Muscle layer of duodenum (tissue), 2 donors: ENCODE results near the gene HTT-AS.
"Not testable (repeated sequence)": the region's sequence is repeated elsewhere in the genome, so short reads cannot be mapped to it uniquely, and the experiment has no call there.

Source experiments
- H3K27ac ChIP-seq: one replicate; pipeline ENCODE4 v1.7.0; 2013; ENCODE audit warnings: mild to moderate bottlenecking, low read length
- H3K27me3 ChIP-seq: one replicate; pipeline ENCODE4 v1.7.0; 2013; ENCODE audit warnings: low read depth, mild to moderate bottlenecking, control low read depth, low read length
- H3K36me3 ChIP-seq, 2 donors: one replicate each; pipeline ENCODE4 v1.7.0; 2013; ENCODE audit warnings: low read length in 2 of 2, control low read depth in 1 of 2, mild to moderate bottlenecking in 1 of 2; ENCODE audit not compliant: insufficient read depth in 2 of 2, control insufficient read depth in 1 of 2
- H3K4me1 ChIP-seq, 2 donors: one replicate each; pipeline ENCODE4 v1.7.0; 2013; ENCODE audit warnings: low read length in 2 of 2, mild to moderate bottlenecking in 2 of 2, control low read depth in 1 of 2, moderate library complexity in 1 of 2; ENCODE audit not compliant: insufficient read depth in 2 of 2, control insufficient read depth in 1 of 2
- H3K4me3 ChIP-seq, 2 donors: one replicate each; pipeline ENCODE4 v1.7.0; 2013; ENCODE audit warnings: low read length in 2 of 2, low read depth in 1 of 2, mild to moderate bottlenecking in 1 of 2
- H3K9me3 ChIP-seq, 2 donors: one replicate each; pipeline ENCODE4 v1.7.0; 2013; ENCODE audit warnings: low read length in 2 of 2, control low read depth in 1 of 2, mild to moderate bottlenecking in 1 of 2; ENCODE audit not compliant: control insufficient read depth in 1 of 2
- donor health status: healthy.

HTT-AS gene

DNA sequence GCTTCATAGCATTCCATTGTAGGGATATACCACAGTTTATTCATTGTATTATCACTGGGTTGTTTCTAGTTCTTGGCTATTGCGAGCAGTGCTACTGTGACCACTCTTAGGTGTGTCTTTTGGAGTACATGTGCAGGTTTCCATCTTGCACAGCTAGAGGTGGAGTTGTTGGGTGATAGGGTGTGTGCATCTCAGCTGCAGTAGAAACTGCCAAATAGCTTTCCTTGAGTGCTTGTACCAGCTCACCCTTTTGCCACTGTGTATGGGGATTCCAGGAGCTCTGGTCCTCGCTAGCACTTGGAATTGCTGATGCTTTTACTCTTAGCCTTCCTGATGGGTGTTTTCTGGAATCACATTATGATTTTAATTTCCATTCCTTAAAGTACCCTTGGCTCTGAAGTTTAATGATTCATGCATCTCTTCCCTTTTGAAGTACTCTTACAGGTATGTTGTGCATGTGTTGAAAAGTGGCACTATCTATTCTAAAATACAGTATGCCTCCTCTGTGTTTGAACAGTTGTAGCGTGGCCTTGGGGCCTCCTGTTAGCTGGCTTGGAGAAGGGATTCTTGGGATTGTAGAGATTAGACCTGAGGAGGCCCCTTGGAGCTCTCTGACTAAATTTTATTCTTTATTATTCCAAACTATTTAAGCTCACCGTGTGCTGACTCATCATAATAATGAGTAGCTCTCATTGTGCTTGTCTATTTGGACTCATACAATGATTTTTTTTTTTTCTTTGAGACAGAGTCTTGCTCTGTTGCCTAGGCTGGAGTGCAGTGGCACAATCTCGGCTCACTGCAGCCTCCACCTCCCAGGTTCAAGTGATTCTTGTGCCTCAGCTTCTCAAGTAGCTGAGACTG, 38.5 kb upstream of the HTT-AS start:
- H3K9me3 ChIP-seq, result no peaks in the 10 kb centered on the region
- H3K4me3 ChIP-seq, result no peak overlapping the region
- H3K36me3 ChIP-seq, result peaks cover 36 to 44% of the 10 kb centered on the region in 2 donors
- H3K27me3 ChIP-seq, result no peaks in the 10 kb centered on the region
- peaks cover 4 to 12% of the 10 kb centered on the region in 2 donors for H3K4me1 ChIP-seq
- H3K27ac ChIP-seq, result no peak overlapping the region

DNA sequence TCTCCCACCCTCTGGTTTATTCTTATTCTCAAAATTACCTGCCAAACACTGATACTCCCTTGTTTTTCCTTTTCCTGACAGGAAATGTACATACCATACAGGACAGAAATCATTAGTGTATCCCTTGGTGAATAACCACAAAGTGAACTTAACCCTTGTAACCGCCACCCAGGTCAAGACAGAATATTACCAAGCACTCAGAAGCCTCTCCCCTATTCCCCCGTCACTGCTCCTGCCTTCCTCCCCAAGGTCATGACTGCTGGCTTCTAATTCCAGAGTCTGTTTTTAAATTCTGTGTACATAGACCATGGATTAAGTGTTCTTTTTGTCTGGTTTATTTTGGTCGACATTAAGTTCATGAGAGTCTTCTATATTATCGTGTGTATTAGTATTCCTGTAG, 37.9 kb upstream of the HTT-AS start:
- Histone ChIP-seq H3K27me3 (no peaks in the 10 kb centered on the region), H3K9me3 (no peaks in the 10 kb centered on the region), H3K27ac (peak overlapping the region; percentile 26), H3K4me1 (peaks cover 5 to 18% of the 10 kb centered on the region in 2 donors), H3K4me3 (no peak overlapping the region), H3K36me3 (peaks cover 42 to 48% of the 10 kb centered on the region in 2 donors)

DNA sequence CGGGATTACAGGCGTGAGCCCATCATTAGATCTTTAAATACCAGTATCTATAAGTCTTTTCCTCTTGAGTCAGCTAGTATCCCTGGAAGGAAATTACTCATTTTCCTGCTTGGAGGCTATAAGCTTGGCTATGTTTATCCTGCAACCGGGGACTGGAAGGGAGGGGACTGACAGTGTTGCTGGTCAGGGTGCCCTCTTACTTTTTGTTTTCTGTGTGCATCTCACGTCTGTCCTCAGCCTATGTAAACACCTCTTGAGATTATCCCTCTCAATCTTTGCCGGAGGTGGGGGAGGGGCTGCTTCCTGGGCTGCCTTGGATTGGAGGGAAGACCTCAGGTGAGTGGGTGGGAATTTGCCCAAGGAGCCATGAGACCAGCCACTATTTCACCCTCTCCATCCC, 37.1 kb upstream of the HTT-AS start:
- Histone ChIP-seq H3K4me1 (peaks cover 8 to 25% of the 10 kb centered on the region in 2 donors), H3K9me3 (no peaks in the 10 kb centered on the region), H3K27me3 (no peaks in the 10 kb centered on the region), H3K4me3 (no peak overlapping the region), H3K36me3 (peaks cover 39 to 43% of the 10 kb centered on the region in 2 donors), H3K27ac (peak overlapping the region; percentile 26)

DNA sequence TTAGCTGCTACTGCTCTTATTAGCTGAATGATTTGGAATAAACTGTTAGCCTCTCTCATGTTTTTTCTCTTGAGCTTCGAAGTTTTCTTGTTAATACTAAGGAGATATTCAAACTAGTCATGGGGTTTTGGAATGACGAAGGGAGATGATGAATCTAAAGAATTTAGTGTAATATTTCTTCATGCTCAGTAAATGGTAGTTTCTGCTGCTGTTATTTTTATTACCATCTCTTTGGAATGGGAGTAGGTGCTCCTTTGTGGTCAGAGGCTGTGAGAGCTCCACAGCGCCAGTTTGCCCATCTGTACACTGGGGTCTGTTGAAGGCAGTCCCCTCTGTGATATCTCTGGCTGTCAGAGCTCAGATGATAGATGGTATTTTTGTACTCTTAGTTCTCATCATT, 33.9 kb upstream of the HTT-AS start:
- Histone ChIP-seq H3K9me3 (no peaks in the 10 kb centered on the region), H3K27ac (peak overlapping the region; percentile 39), H3K4me3 (no peak overlapping the region), H3K36me3 (peaks cover 34 to 39% of the 10 kb centered on the region in 2 donors), H3K4me1 (peaks cover 5 to 25% of the 10 kb centered on the region in 2 donors), H3K27me3 (no peaks in the 10 kb centered on the region)

GRCh38 chr4:3107691-3108121, 33.4 kb upstream of the HTT-AS start:
- Histone ChIP-seq H3K27me3 (no peaks in the 10 kb centered on the region), H3K9me3 (no peaks in the 10 kb centered on the region), H3K36me3 (peaks cover 35 to 41% of the 10 kb centered on the region in 2 donors), H3K4me3 (no peak overlapping the region), H3K27ac (peak overlapping the region; percentile 39), H3K4me1 (peaks cover 5 to 25% of the 10 kb centered on the region in 2 donors)

- peaks cover 39 to 43% of the 10 kb centered on the region in 2 donors for H3K36me3 ChIP-seq
- peak overlapping the region; percentile 39 for H3K27ac ChIP-seq
- H3K4me3 ChIP-seq, result no peak overlapping the region
- peaks cover 5 to 25% of the 10 kb centered on the region in 2 donors for H3K4me1 ChIP-seq
- H3K9me3 ChIP-seq, result no peaks in the 10 kb centered on the region
- H3K27me3 ChIP-seq, result no peaks in the 10 kb centered on the region
These were observed 32.9 kb upstream of the HTT-AS start for GRCh38 chr4:3107271-3107670.

- H3K4me3 ChIP-seq, result no peak overlapping the region
- peaks cover 5 to 17% of the 10 kb centered on the region in 2 donors for H3K4me1 ChIP-seq
- no peaks in the 10 kb centered on the region for H3K9me3 ChIP-seq
- H3K27me3 ChIP-seq, result no peaks in the 10 kb centered on the region
- peak overlapping the region; percentile 39 for H3K27ac ChIP-seq
- peaks cover 34 to 41% of the 10 kb centered on the region in 2 donors for H3K36me3 ChIP-seq
These were observed 32.2 kb upstream of the HTT-AS start for GRCh38 chr4:3106339-3107186.

DNA sequence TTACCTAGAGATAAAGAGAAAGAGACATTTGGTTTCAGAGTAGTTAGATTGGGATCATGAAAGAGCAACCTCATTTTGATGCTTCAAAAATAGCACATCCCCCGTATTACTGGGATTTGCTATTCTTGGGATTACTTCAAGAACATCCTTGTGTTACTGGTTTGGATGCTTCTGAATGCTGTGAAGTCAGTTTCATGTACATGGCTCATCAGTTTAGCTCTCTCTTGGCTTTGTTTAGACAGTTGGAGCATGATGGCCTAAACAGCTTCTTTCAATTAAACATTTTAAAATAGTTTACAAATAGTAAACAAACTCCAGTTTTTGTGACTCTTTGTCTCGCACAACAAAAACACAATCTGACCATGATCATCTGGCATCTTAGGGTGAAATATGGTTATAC, 24.0 kb upstream of the HTT-AS start:
- peaks cover 22 to 43% of the 10 kb centered on the region in 2 donors for H3K36me3 ChIP-seq
- H3K4me3 ChIP-seq, result no peak overlapping the region
- no peaks in the 10 kb centered on the region for H3K27me3 ChIP-seq
- H3K27ac ChIP-seq, result no peak overlapping the region
- H3K9me3 ChIP-seq, result no peaks in the 10 kb centered on the region
- no peaks in the 10 kb centered on the region for H3K4me1 ChIP-seq

DNA sequence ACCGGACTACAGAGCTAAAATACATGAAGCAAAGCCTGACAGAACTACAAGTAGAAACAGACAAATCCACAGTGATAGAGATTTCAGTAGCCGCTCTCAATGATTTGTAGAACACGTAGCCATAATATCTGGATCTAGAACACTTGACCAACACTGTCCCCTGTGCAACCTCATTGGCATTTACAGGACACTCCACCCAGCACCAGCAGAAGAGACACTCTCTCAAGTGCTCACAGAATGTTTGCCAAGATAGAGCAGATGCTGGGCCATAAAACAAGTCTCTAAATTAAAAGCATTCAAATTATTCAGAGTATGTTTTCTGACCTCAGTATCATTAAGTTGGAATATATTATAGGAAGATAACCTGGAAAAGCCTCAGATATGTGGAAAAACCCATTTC, 21.9 kb upstream of the HTT-AS start:
- H3K4me3 ChIP-seq, result no peak overlapping the region
- no peaks in the 10 kb centered on the region for H3K27me3 ChIP-seq
- no peaks in the 10 kb centered on the region for H3K9me3 ChIP-seq
- H3K4me1 ChIP-seq, result no peaks in the 10 kb centered on the region
- H3K27ac ChIP-seq, result no peak overlapping the region
- H3K36me3 ChIP-seq, result peaks cover 21 to 32% of the 10 kb centered on the region in 2 donors

- not testable (repeated sequence) for H3K27ac ChIP-seq, H3K4me1 ChIP-seq, H3K27me3 ChIP-seq, H3K9me3 ChIP-seq, H3K4me3 ChIP-seq
- H3K36me3 ChIP-seq, result peaks cover 8 to 19% of the 10 kb centered on the region in 2 donors
These were observed 20.4 kb upstream of the HTT-AS start for GRCh38 chr4:3094701-3095100.

DNA sequence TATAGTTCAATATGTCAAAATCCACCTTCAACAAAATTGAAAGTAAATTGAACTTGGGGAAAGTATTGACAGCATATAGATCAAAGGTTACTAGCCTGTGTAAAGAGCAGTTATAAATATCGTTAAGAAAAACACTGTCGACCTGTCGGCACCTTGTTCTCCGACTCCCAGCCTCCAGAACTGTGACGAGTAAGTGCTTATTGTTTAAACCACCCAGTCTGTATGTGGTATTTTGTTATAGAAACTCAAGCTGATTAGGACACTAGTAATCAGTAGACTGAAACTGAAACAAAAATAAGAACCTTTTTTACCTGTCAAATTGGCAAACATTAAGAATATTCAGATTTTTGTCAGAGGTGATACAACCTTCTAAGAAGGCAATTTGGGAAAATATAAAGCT, 17.1 kb upstream of the HTT-AS start:
- H3K36me3 ChIP-seq, result peaks cover 16 to 21% of the 10 kb centered on the region in 2 donors
- H3K27ac ChIP-seq, result peak overlapping the region; percentile 39
- no peak overlapping the region for H3K4me3 ChIP-seq
- no peaks in the 10 kb centered on the region for H3K27me3 ChIP-seq
- H3K9me3 ChIP-seq, result no peaks in the 10 kb centered on the region
- no peaks in the 10 kb centered on the region for H3K4me1 ChIP-seq
